Neuronal stem cell (in vitro differentiated cells): ENCODE measurements around the gene ZSWIM7. TPM values are rescaled to one million over a fixed set of nuclear protein-coding genes. Genes with fewer than 3 reads are reported as not detected.

Source experiments
- DNase-seq: peaks from one replicate; pipeline ENCODE4 v3.0.0-alpha.2; 2013; ENCODE audit warnings: low spot score
- H2AFZ ChIP-seq: one replicate; pipeline ENCODE4 v1.6.1; 2013; ENCODE audit warnings: mild to moderate bottlenecking, low read length, inconsistent platforms
- H2AK5ac ChIP-seq: 2 replicates; pipeline ENCODE4 v1.6.1; 2013; ENCODE audit warnings: low read depth, mild to moderate bottlenecking, inconsistent platforms, low read length, moderate library complexity, mixed read lengths
- H2BK120ac ChIP-seq: 2 replicates; pipeline ENCODE4 v1.6.1; 2013; ENCODE audit warnings: low read depth, mild to moderate bottlenecking, inconsistent platforms, low read length, moderate library complexity, mixed read lengths
- H2BK12ac ChIP-seq: one replicate; pipeline ENCODE4 v1.6.1; 2013; ENCODE audit warnings: low read length, inconsistent platforms
- H2BK15ac ChIP-seq: 2 replicates; pipeline ENCODE4 v1.6.1; 2013; ENCODE audit warnings: mild to moderate bottlenecking, low read length, inconsistent platforms, mixed read lengths
- H2BK5ac ChIP-seq: one replicate; pipeline ENCODE4 v1.6.1; 2013; ENCODE audit warnings: inconsistent platforms, mild to moderate bottlenecking, low read length, moderate library complexity
- H3K14ac ChIP-seq: one replicate; pipeline ENCODE4 v1.6.1; 2013; ENCODE audit warnings: low read length, inconsistent platforms
- H3K18ac ChIP-seq: 2 replicates; pipeline ENCODE4 v1.6.1; 2013; ENCODE audit warnings: low read length, inconsistent platforms
- H3K23ac ChIP-seq: 2 replicates; pipeline ENCODE4 v1.6.1; 2013; ENCODE audit warnings: low read depth, mild to moderate bottlenecking, mixed read lengths, low read length, inconsistent platforms; ENCODE audit not compliant: poor library complexity
- H3K27ac ChIP-seq: replicated peaks from 3 replicates; pipeline ENCODE4 v1.5.1; 2013; ENCODE audit warnings: low read length, inconsistent platforms
- H3K27me3 ChIP-seq, 3 experiments: 2 replicates each; pipeline ENCODE4 v1.6.1; 2013; ENCODE audit warnings: low read length in 3 of 3, mild to moderate bottlenecking in 2 of 3, inconsistent platforms in 1 of 3, low read depth in 1 of 3, mixed read lengths in 1 of 3, moderate library complexity in 1 of 3; ENCODE audit not compliant: control insufficient read depth in 3 of 3, insufficient read depth in 3 of 3
- H3K36me3 ChIP-seq, 2 donors: replicated peaks in 1 of 2; 2 replicates each; pipeline ENCODE4 v1.6.1; 2013; ENCODE audit warnings: low read length in 2 of 2; ENCODE audit not compliant: control insufficient read depth in 2 of 2, insufficient read depth in 2 of 2
- H3K4ac ChIP-seq: 2 replicates; pipeline ENCODE4 v1.6.1; 2013; ENCODE audit warnings: inconsistent platforms, mild to moderate bottlenecking, low read length, moderate library complexity
- H3K4me1 ChIP-seq, 2 donors: 1 replicate in 1 of 2; 2 replicates in 1 of 2; pipeline ENCODE4 v1.6.1; 2013; ENCODE audit warnings: low read length in 2 of 2, low read depth in 1 of 2; ENCODE audit not compliant: control insufficient read depth in 2 of 2, insufficient read depth in 1 of 2
- H3K4me2 ChIP-seq: one replicate; pipeline ENCODE4 v1.6.1; 2013; ENCODE audit warnings: mild to moderate bottlenecking, low read length, inconsistent platforms; ENCODE audit not compliant: insufficient read depth, poor library complexity, severe bottlenecking
- H3K4me3 ChIP-seq, 2 donors: 2 replicates each; pipeline ENCODE4 v1.5.1; 2013; ENCODE audit warnings: low read length in 2 of 2, mild to moderate bottlenecking in 2 of 2, inconsistent platforms in 1 of 2, moderate library complexity in 1 of 2
- H3K79me1 ChIP-seq: one replicate; pipeline ENCODE4 v1.6.1; 2013; ENCODE audit warnings: low read depth, mild to moderate bottlenecking, inconsistent platforms, low read length, moderate library complexity
- H3K9ac ChIP-seq: one replicate; pipeline ENCODE4 v1.6.1; 2013; ENCODE audit warnings: mild to moderate bottlenecking, low read depth, low read length, inconsistent platforms; ENCODE audit not compliant: poor library complexity
- H3K9me3 ChIP-seq, 2 donors: replicated peaks in 1 of 2; 2 replicates each; pipeline versions ENCODE3 to v1.6.1; 2013; ENCODE audit warnings: low read length in 2 of 2, mild to moderate bottlenecking in 2 of 2, inconsistent platforms in 1 of 2, low read depth in 1 of 2, mixed read lengths in 1 of 2, moderate library complexity in 1 of 2; ENCODE audit not compliant: control insufficient read depth in 2 of 2, insufficient read depth in 1 of 2
- H4K8ac ChIP-seq: one replicate; pipeline ENCODE4 v1.6.1; 2013; ENCODE audit warnings: low read depth, mild to moderate bottlenecking, inconsistent platforms, low read length, moderate library complexity
- H4K91ac ChIP-seq: one replicate; pipeline ENCODE4 v1.6.1; 2013; ENCODE audit warnings: low read length, low read depth, mild to moderate bottlenecking, inconsistent platforms; ENCODE audit not compliant: poor library complexity
- WGBS, 2 donors: extraction: QIAGEN DNeasy Blood & Tissue Kit; methylation state at CpG; one replicate each; pipeline ENCODE4 v1.1.7; 2013; ENCODE audit warnings: missing lambda C conversion rate in 2 of 2, mixed read lengths in 1 of 2; ENCODE audit not compliant: insufficient read length in 2 of 2, insufficient replicate concordance in 1 of 2; ENCODE audit errors: extremely low coverage in 2 of 2; 5-methylcytosine and 5-hydroxymethylcytosine counted together
- polyA plus RNA-seq, 2 experiments: library from polyadenylated mRNA; stranded (reverse); fragments of 200-250 nt; gene quantifications; one replicate each; pipeline ENCODE4 v1.2.3, GENCODE V29; 2013

The ZSWIM7 gene, protein sequence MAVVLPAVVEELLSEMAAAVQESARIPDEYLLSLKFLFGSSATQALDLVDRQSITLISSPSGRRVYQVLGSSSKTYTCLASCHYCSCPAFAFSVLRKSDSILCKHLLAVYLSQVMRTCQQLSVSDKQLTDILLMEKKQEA
- 39.8 TPM for polyA plus RNA-seq (2013, experiment 1 of 2)
- polyA plus RNA-seq (2013, experiment 2 of 2): 40.3 TPM

GRCh38 chr17:15999141-15999973 lies at the start of gene ZSWIM7, which contains the start of gene TTC19:
ZSWIM7 (minus strand) TSS chr17:15999704; CDS start chr17:15999594, 110 bp downstream.
TTC19 (plus strand) TSS chr17:15999824; CDS start chr17:15999849, 25 bp downstream.
- Histone ChIP-seq H3K4me3 (peak within 1 kb of the TSS; percentile 85 to 95), H3K9ac (peak within 1 kb of the TSS; percentile 97), H2BK5ac (peak within 1 kb of the TSS; percentile 78), H3K4me2 (peak within 1 kb of the TSS; percentile 58), H2BK12ac (no peak within 1 kb of the TSS), H3K18ac (peak within 1 kb of the TSS; percentile 98), H3K4ac (no peak within 1 kb of the TSS), H3K36me3 (peaks cover 14 to 49% of the 10 kb centered on the region in 2 donors), H3K9me3 (peaks cover 4 to 21% of the 10 kb centered on the region in 2 donors), H3K27me3 (no peaks in the 10 kb centered on the region), H3K23ac (peak within 1 kb of the TSS; percentile 99), H3K14ac (no peak within 1 kb of the TSS), H4K8ac (peak within 1 kb of the TSS; percentile 21), H4K91ac (no peak within 1 kb of the TSS), H2AFZ (peak within 1 kb of the TSS; percentile 96), H2AK5ac (peak within 1 kb of the TSS; percentile 3), H3K4me1 (peaks cover 5% of the 10 kb centered on the region in 2 donors), H2BK120ac (no peak within 1 kb of the TSS), H3K27ac (peak within 1 kb of the TSS; percentile 96), H2BK15ac (no peak within 1 kb of the TSS), H3K79me1 (no peaks in the 10 kb centered on the region)
- no CpG with 5 or more reads among the region's 91 CpGs for WGBS, 2 donors
- peak; percentile 92 for DNase-seq

GRCh38 chr17:16048811-16049449 lies 49.4 kb upstream of the ZSWIM7 start:
- Histone ChIP-seq H4K91ac (no peak overlapping the region), H3K4me2 (no peak overlapping the region), H3K27me3 (no peaks in the 10 kb centered on the region), H3K4me3 (no peak overlapping the region), H3K9ac (no peak overlapping the region), H2BK15ac (no peak overlapping the region), H3K27ac (no peak overlapping the region), H4K8ac (no peak overlapping the region), H2BK120ac (no peak overlapping the region), H3K4ac (no peak overlapping the region), H3K79me1 (no peaks in the 10 kb centered on the region), H3K9me3 (peaks cover 0 to 9% of the 10 kb centered on the region in 2 donors), H2AK5ac (no peak overlapping the region), H2BK12ac (no peak overlapping the region), H3K4me1 (no peaks in the 10 kb centered on the region), H3K14ac (no peak overlapping the region), H3K23ac (no peak overlapping the region), H2AFZ (no peak overlapping the region), H3K36me3 (peaks cover 22 to 94% of the 10 kb centered on the region in 2 donors), H3K18ac (no peak overlapping the region), H2BK5ac (no peak overlapping the region)
- no CpG with 5 or more reads among the region's 14 CpGs for WGBS, 2 donors
- no peak for DNase-seq

- Histone ChIP-seq H3K4me3 (no peak overlapping the region), H3K27ac (no peak overlapping the region), H3K36me3 (peaks cover 26 to 95% of the 10 kb centered on the region in 2 donors), H3K18ac (no peak overlapping the region), H2BK15ac (no peak overlapping the region), H4K8ac (no peak overlapping the region), H3K9me3 (no peaks in the 10 kb centered on the region), H2AFZ (no peak overlapping the region), H3K9ac (no peak overlapping the region), H3K4me2 (no peak overlapping the region), H3K23ac (no peak overlapping the region), H3K79me1 (no peaks in the 10 kb centered on the region), H3K4ac (no peak overlapping the region), H4K91ac (no peak overlapping the region), H2BK12ac (no peak overlapping the region), H2BK5ac (no peak overlapping the region), H2BK120ac (no peak overlapping the region), H3K27me3 (no peaks in the 10 kb centered on the region), H3K4me1 (no peaks in the 10 kb centered on the region), H2AK5ac (no peak overlapping the region), H3K14ac (no peak overlapping the region)
- DNase-seq: no peak
- no CpG with 5 or more reads among the region's 3 CpGs for WGBS, 2 donors
These were observed 47.5 kb upstream of the ZSWIM7 start for GRCh38 chr17:16046966-16047365.

DNA sequence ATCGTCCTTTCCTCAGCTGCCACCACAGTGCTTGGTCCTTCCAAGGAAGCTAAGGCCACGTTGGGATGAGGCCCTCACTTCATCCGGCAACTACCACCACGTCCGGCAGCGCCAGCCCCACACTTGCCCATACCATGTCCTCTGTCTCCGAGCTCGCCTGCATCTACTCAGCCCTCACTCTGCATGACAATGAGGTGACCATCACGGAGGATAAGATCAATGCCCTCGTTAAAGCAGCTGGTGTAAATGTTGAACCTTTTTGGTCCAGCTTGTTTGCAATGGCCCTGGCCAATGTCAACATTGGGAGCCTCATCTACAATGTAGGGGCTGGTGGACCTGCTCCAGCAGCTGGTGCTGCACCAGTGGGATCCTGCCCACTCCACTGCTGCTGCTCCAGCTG lies 45.0 kb upstream of the ZSWIM7 start:
- H2BK15ac ChIP-seq: no peak overlapping the region
- no peak overlapping the region for H3K18ac ChIP-seq
- no peak overlapping the region for H3K4ac ChIP-seq
- H2BK120ac ChIP-seq: no peak overlapping the region
- H3K9ac ChIP-seq: no peak overlapping the region
- H3K79me1 ChIP-seq: no peaks in the 10 kb centered on the region
- DNase-seq: no peak
- H3K9me3 ChIP-seq: no peaks in the 10 kb centered on the region
- no peak overlapping the region for H3K4me3 ChIP-seq
- H3K36me3 ChIP-seq: peaks cover 32 to 96% of the 10 kb centered on the region in 2 donors
- no peak overlapping the region for H2AK5ac ChIP-seq
- no peak overlapping the region for H4K8ac ChIP-seq
- no peak overlapping the region for H2BK5ac ChIP-seq
- no peak overlapping the region for H2AFZ ChIP-seq
- H2BK12ac ChIP-seq: no peak overlapping the region
- WGBS, 2 donors: no CpG with 5 or more reads among the region's 10 CpGs
- no peak overlapping the region for H3K4me2 ChIP-seq
- no peak overlapping the region for H4K91ac ChIP-seq
- no peak overlapping the region for H3K27ac ChIP-seq
- no peaks in the 10 kb centered on the region for H3K27me3 ChIP-seq
- H3K23ac ChIP-seq: no peak overlapping the region
- H3K4me1 ChIP-seq: no peaks in the 10 kb centered on the region
- no peak overlapping the region for H3K14ac ChIP-seq
